Measurements from ENCODE around the gene CAP2. TPM values are rescaled to one million over a fixed set of nuclear protein-coding genes. Genes with fewer than 3 reads are reported as not detected.

CAP2 gene
- total RNA-seq, 2 donors from 2014 or later: 2.3 to 5.7 TPM

DNA sequence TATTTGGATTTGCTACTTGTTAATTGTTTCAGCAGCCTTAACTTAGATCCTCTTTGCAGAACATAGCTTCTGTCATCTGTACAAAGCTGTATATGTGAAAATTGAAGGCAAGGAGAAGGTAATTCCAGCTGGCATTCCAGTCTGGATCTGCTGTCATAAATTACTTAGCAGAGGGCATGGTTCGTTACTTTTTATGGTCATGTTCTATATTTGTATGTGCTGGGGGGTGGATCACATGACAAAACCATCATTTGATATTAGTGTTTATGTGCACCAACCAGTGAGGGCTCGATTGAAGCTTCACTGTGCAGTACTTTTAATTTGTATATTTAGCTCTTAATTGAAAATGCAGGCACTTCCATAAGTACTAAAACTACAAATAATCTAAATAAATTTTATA lies 80.2 kb downstream of the CAP2 start:
- intact Hi-C loops (cut with DNase I): no loop called here
- H3K4me1 ChIP-seq: no peaks in the 10 kb centered on the region
- WGBS, 2 donors: 62 to 72% methylated on average over 2 of the region's 2 CpGs
- H3K27ac ChIP-seq: no peak overlapping the region
- TF ChIP-seq POLR2A (IDR thresholded peaks at IDR 0.05): no peak
- TF ChIP-seq CTCF (IDR thresholded peaks at IDR 0.05): no peak
- ATAC-seq (no peak), DNase-seq (no peak)
- no peaks in the 10 kb centered on the region for H3K9me3 ChIP-seq
- H3K36me3 ChIP-seq (replicated peaks in 1 of 2; ENCODE audit: insufficient read depth in 1 of 2, low read depth in 2 of 2): no peaks in the 10 kb centered on the region
- no peak overlapping the region for H3K4me3 ChIP-seq
- H3K27me3 ChIP-seq: no peaks in the 10 kb centered on the region

GRCh38 chr6:17474289-17474688 lies 80.9 kb downstream of the CAP2 start:
- intact Hi-C loops (cut with DNase I): no loop called here
- 77 to 84% methylated on average over 4 of the region's 4 CpGs for WGBS, 2 donors

GRCh38 chr6:17475606-17476244 lies 82.3 kb downstream of the CAP2 start:
- 91 to 95% methylated on average over 4 of the region's 4 CpGs for whole genome bisulfite sequencing, 2 donors
- ATAC-seq (no peak), DNase-seq (no peak)
- TF ChIP-seq CTCF (IDR thresholded peaks at IDR 0.05): no peak
- Histone ChIP-seq H3K9me3 (no peaks in the 10 kb centered on the region), H3K4me3 (no peak overlapping the region), H3K27ac (no peak overlapping the region), H3K36me3 (replicated peaks in 1 of 2; ENCODE audit: insufficient read depth in 1 of 2, low read depth in 2 of 2) (no peaks in the 10 kb centered on the region), H3K4me1 (no peaks in the 10 kb centered on the region), H3K27me3 (no peaks in the 10 kb centered on the region)
- intact Hi-C loops (cut with DNase I): no loop called here

More at GRCh38 chr6:17474289-17474688, 80.9 kb downstream of the CAP2 start:
- ATAC-seq: no peak
- DNase-seq: no peak
- Histone ChIP-seq H3K27ac (no peak overlapping the region), H3K27me3 (no peaks in the 10 kb centered on the region), H3K9me3 (no peaks in the 10 kb centered on the region), H3K36me3 (replicated peaks in 1 of 2; ENCODE audit: insufficient read depth in 1 of 2, low read depth in 2 of 2) (no peaks in the 10 kb centered on the region), H3K4me3 (no peak overlapping the region), H3K4me1 (no peaks in the 10 kb centered on the region)
- no peak for TF ChIP-seq CTCF (IDR thresholded peaks at IDR 0.05)
- no peak for TF ChIP-seq POLR2A (IDR thresholded peaks at IDR 0.05)

GRCh38 chr6:17476511-17476910 lies 83.1 kb downstream of the CAP2 start:
- TF ChIP-seq POLR2A (IDR thresholded peaks at IDR 0.05) (no peak), CTCF (IDR thresholded peaks at IDR 0.05) (no peak)
- WGBS, 2 donors: 88 to 94% methylated on average over 4 of the region's 4 CpGs
- Histone ChIP-seq H3K27me3 (no peaks in the 10 kb centered on the region), H3K36me3 (replicated peaks in 1 of 2; ENCODE audit: insufficient read depth in 1 of 2, low read depth in 2 of 2) (no peaks in the 10 kb centered on the region), H3K27ac (no peak overlapping the region), H3K4me3 (no peak overlapping the region), H3K9me3 (no peaks in the 10 kb centered on the region), H3K4me1 (no peaks in the 10 kb centered on the region)
- DNase-seq (no peak), ATAC-seq (no peak)
- intact Hi-C loops (cut with DNase I): no loop called here

- no peak for TF ChIP-seq POLR2A (IDR thresholded peaks at IDR 0.05)
- no peak for ATAC-seq
- no peaks in the 10 kb centered on the region for H3K27me3 ChIP-seq
- no peak overlapping the region for H3K27ac ChIP-seq
- intact Hi-C loops (cut with DNase I): no loop called here
- H3K9me3 ChIP-seq: no peaks in the 10 kb centered on the region
- H3K4me1 ChIP-seq: no peaks in the 10 kb centered on the region
- 90 to 93% methylated on average over 2 of the region's 2 CpGs for WGBS, 2 donors
- DNase-seq: no peak
- no peak overlapping the region for H3K4me3 ChIP-seq
- H3K36me3 ChIP-seq (replicated peaks in 1 of 2; ENCODE audit: insufficient read depth in 1 of 2, low read depth in 2 of 2): no peaks in the 10 kb centered on the region
These were observed 84.0 kb downstream of the CAP2 start for GRCh38 chr6:17477356-17477755.

Measured in body of pancreas (tissue), 4 donors.